ENCODE results near the gene MEGF10. TPM values are rescaled to one million over a fixed set of nuclear protein-coding genes. Genes with fewer than 3 reads are reported as not detected.

MEGF10 gene
- total and polyA plus RNA-seq, 2 experiments from 2014 or later, result 1.7 to 8.2 TPM

GRCh38 chr5:127420758-127421157 is 130.2 kb downstream of the MEGF10 start:
- H3K27ac ChIP-seq, result peak overlapping the region; percentile 73
- TF ChIP-seq, protein P1, sequence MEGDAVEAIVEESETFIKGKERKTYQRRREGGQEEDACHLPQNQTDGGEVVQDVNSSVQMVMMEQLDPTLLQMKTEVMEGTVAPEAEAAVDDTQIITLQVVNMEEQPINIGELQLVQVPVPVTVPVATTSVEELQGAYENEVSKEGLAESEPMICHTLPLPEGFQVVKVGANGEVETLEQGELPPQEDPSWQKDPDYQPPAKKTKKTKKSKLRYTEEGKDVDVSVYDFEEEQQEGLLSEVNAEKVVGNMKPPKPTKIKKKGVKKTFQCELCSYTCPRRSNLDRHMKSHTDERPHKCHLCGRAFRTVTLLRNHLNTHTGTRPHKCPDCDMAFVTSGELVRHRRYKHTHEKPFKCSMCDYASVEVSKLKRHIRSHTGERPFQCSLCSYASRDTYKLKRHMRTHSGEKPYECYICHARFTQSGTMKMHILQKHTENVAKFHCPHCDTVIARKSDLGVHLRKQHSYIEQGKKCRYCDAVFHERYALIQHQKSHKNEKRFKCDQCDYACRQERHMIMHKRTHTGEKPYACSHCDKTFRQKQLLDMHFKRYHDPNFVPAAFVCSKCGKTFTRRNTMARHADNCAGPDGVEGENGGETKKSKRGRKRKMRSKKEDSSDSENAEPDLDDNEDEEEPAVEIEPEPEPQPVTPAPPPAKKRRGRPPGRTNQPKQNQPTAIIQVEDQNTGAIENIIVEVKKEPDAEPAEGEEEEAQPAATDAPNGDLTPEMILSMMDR (IDR thresholded peaks at IDR 0.05; ENCODE audit: low read depth, low read length), result no peak

GRCh38 chr5:127421471-127421870 is 130.9 kb downstream of the MEGF10 start:
- TF ChIP-seq, protein P1 (IDR thresholded peaks at IDR 0.05; ENCODE audit: low read depth, low read length), result no peak
- no peaks in the 10 kb centered on the region for H3K27me3 ChIP-seq
- H3K27ac ChIP-seq, result peak overlapping the region; percentile 73
- H3K36me3 ChIP-seq, result no peaks in the 10 kb centered on the region
- peaks cover 51% of the 10 kb centered on the region for H3K4me1 ChIP-seq (ENCODE audit: low read depth)
- DNase-seq (ENCODE audit: low read depth in 1 of 2, low spot score in 1 of 2), result no peak
- H3K9me3 ChIP-seq (ENCODE audit: low read depth), result no peaks in the 10 kb centered on the region
- H3K4me3 ChIP-seq, result no peak overlapping the region

More at GRCh38 chr5:127420758-127421157, 130.2 kb downstream of the MEGF10 start:
- no peak for DNase-seq (ENCODE audit: low read depth in 1 of 2, low spot score in 1 of 2)
- no peaks in the 10 kb centered on the region for H3K9me3 ChIP-seq (ENCODE audit: low read depth)
- H3K4me1 ChIP-seq (ENCODE audit: low read depth), result peaks cover 44% of the 10 kb centered on the region
- H3K4me3 ChIP-seq, result no peak overlapping the region
- H3K36me3 ChIP-seq, result no peaks in the 10 kb centered on the region
- no peaks in the 10 kb centered on the region for H3K27me3 ChIP-seq

GRCh38 chr5:127423173-127423798 is 132.7 kb downstream of the MEGF10 start:
- H3K36me3 ChIP-seq, result no peaks in the 10 kb centered on the region
- TF ChIP-seq, protein P1 (IDR thresholded peaks at IDR 0.05; ENCODE audit: low read depth, low read length), result no peak

DNA sequence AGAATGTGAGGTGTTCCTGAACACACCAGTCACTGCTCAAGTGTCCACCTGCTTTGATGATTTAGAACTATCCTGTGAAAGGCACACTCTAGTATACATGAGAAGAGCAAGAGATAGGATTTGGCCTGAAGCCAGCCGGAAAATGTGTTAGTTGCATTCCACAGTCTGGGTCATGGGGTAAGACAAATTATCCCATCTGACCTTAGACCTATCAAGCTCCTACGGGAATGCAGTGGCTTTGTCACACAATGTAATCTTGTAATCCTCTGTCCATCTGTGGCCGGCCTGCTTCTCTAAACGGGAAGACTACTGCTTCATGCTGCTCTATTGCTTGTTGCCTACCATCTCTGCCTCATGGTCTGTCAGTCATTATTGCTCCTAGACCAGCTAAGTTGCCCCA is 134.4 kb downstream of the MEGF10 start:
- TF ChIP-seq, protein P1 (IDR thresholded peaks at IDR 0.05; ENCODE audit: low read depth, low read length), result no peak
- peak; percentile 15 to 60 for DNase-seq (ENCODE audit: low read depth in 1 of 2, low spot score in 1 of 2)
- H3K4me1 ChIP-seq (ENCODE audit: low read depth), result peaks cover 60% of the 10 kb centered on the region
- no peaks in the 10 kb centered on the region for H3K36me3 ChIP-seq
- H3K9me3 ChIP-seq (ENCODE audit: low read depth), result no peaks in the 10 kb centered on the region
- no peak overlapping the region for H3K4me3 ChIP-seq
- no peaks in the 10 kb centered on the region for H3K27me3 ChIP-seq
- peak overlapping the region; percentile 84 for H3K27ac ChIP-seq

More at GRCh38 chr5:127423173-127423798, 132.7 kb downstream of the MEGF10 start:
- Histone ChIP-seq H3K27ac (no peak overlapping the region), H3K4me1 (ENCODE audit: low read depth) (peaks cover 59% of the 10 kb centered on the region), H3K9me3 (ENCODE audit: low read depth) (no peaks in the 10 kb centered on the region), H3K4me3 (no peak overlapping the region), H3K27me3 (no peaks in the 10 kb centered on the region)
- no peak for DNase-seq (ENCODE audit: low read depth in 1 of 2, low spot score in 1 of 2)

DNA sequence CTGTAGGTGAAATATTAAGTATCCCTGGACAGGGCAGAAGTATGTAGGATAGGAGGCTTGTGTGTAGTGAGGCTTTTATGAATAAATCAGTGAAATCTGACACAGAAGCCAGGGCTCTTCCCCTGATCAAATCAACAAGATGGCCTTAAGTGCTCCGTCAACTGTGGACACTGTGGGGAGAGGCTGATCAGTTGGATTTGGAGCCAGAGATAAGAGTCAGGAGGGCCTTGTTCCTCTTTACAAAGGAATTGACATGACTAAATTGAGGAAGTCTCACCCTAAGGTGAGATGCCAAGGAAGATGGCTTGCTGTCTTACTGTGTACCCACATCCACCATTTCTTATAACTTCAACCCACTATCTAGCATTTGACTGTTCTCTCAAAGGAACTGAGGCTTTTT is 135.3 kb downstream of the MEGF10 start:
- Histone ChIP-seq H3K27me3 (no peaks in the 10 kb centered on the region), H3K4me3 (no peak overlapping the region), H3K9me3 (ENCODE audit: low read depth) (no peaks in the 10 kb centered on the region), H3K4me1 (ENCODE audit: low read depth) (peaks cover 53% of the 10 kb centered on the region), H3K27ac (peak overlapping the region; percentile 84), H3K36me3 (no peaks in the 10 kb centered on the region)
- TF ChIP-seq, protein P1 (IDR thresholded peaks at IDR 0.05; ENCODE audit: low read depth, low read length), result no peak
- no peak for DNase-seq (ENCODE audit: low read depth in 1 of 2, low spot score in 1 of 2)
